OCI-LY7 (cell line): Measurements from ENCODE around the gene FGF8. TPM values are rescaled to one million over a fixed set of nuclear protein-coding genes. Genes with fewer than 3 reads are reported as not detected.

Source experiments
- BruUV-seq: library from RNA; stranded (reverse); fragments of 400-500 nt; replicated peaks from 2 replicates; lab custom pipeline; 2021; lab: Mats Ljungman, UMichigan
- CTCF ChIA-PET: fragments of 300-600 bp; sonication (Branson Sonifier 250); formaldehyde crosslinking; loops from one replicate; lab custom pipeline; 2022; ENCODE audit warnings: antibody characterized with exemption; ENCODE audit not compliant: unreplicated experiment; lab: Charles Lee
- POLR2A ChIA-PET: fragments of 300-600 bp; sonication (Branson Sonifier 250); formaldehyde crosslinking; loops from one replicate; lab custom pipeline; 2022; ENCODE audit warnings: antibody characterized with exemption; lab: Charles Lee
- DNase-seq: peaks from one replicate; pipeline ENCODE4 v3.0.0-alpha.2; 2015; ENCODE audit warnings: low spot score
- H2AFZ ChIP-seq: fragments of 200-600 bp; sonication (generic), shearing (Covaris generic); 2 replicates; pipeline ENCODE4 v1.6.1; 2014; ENCODE audit warnings: mild to moderate bottlenecking, antibody characterized with exemption, low read length, moderate library complexity
- H3K27ac ChIP-seq: fragments of 200-600 bp; sonication (generic); 2 replicates; pipeline ENCODE4 v1.5.1; 2014; ENCODE audit warnings: mixed run types, low read depth, mild to moderate bottlenecking, moderate library complexity, low read length, inconsistent platforms; ENCODE audit not compliant: poor library complexity, severe bottlenecking
- H3K36me3 ChIP-seq: fragments of 200-600 bp; sonication (generic); 2 replicates; pipeline ENCODE4 v1.6.1; 2014; ENCODE audit warnings: mild to moderate bottlenecking, antibody characterized with exemption, low read length, moderate library complexity, mixed read lengths; ENCODE audit not compliant: insufficient read depth
- H3K4me1 ChIP-seq: fragments of 200-600 bp; sonication (generic); 2 replicates; pipeline ENCODE4 v1.5.1; 2014; ENCODE audit warnings: mild to moderate bottlenecking, low read length; ENCODE audit not compliant: insufficient read depth, poor library complexity, severe bottlenecking
- H3K4me2 ChIP-seq: fragments of 200-600 bp; sonication (generic); 2 replicates; pipeline ENCODE4 v1.6.1; 2014; ENCODE audit warnings: mild to moderate bottlenecking, low read length
- H3K4me3 ChIP-seq: fragments of 200-600 bp; sonication (generic); 2 replicates; pipeline ENCODE4 v1.5.1; 2014; ENCODE audit warnings: mild to moderate bottlenecking, low read depth, low read length; ENCODE audit not compliant: poor library complexity, severe bottlenecking
- H3K79me2 ChIP-seq: fragments of 200-600 bp; sonication (generic); 2 replicates; pipeline ENCODE4 v1.6.1; 2016; ENCODE audit warnings: low read depth, mild to moderate bottlenecking, low read length, moderate library complexity, mixed read lengths; ENCODE audit not compliant: insufficient read depth
- H3K9me2 ChIP-seq: fragments of 200-600 bp; sonication (generic); 2 replicates; pipeline ENCODE4 v1.6.1; 2016; ENCODE audit warnings: mild to moderate bottlenecking, low read length, mixed read lengths; ENCODE audit not compliant: insufficient read depth
- H3K9me3 ChIP-seq: fragments of 200-600 bp; sonication (generic); 2 replicates; pipeline ENCODE4 v1.6.1; 2014; ENCODE audit warnings: mild to moderate bottlenecking, mixed run types, low read length, mixed read lengths
- H4K20me1 ChIP-seq: fragments of 200-600 bp; sonication (generic); 2 replicates; pipeline ENCODE4 v1.6.1; 2014; ENCODE audit warnings: mild to moderate bottlenecking, antibody characterized with exemption, low read length, moderate library complexity, mixed read lengths; ENCODE audit not compliant: insufficient read depth
- EZH2phosphoT487 ChIP-seq: fragments of 200-600 bp; sonication (generic); IDR thresholded peaks from 2 replicates; pipeline ENCODE4 v1.6.1; 2018; ENCODE audit warnings: low read depth, borderline replicate concordance, mild to moderate bottlenecking, mixed run types, antibody characterized with exemption, low read length, moderate library complexity, mixed read lengths
- intact Hi-C: fragments of 100-400 bp; cut with micrococcal nuclease; formaldehyde crosslinking; loops from one replicate; pipeline ENCODE4 v1.10.0; 2022; ENCODE audit not compliant: unreplicated experiment
- total RNA-seq, 2 experiments: library from RNA; depleted of rRNA in 1 of 2; stranded (reverse); fragments of >200 nt in 1 of 2; shearing (Covaris generic) in 1 of 2; gene quantifications; 2 replicates each; pipeline ENCODE4 v1.2.3, GENCODE V29; 2014 to 2022
- TF ChIP-seq, protein P1 (sequence below): fragments of 200-600 bp; sonication (generic); conservative IDR thresholded peaks from 2 replicates; pipeline ENCODE4 v1.5.1; 2014; ENCODE audit warnings: mild to moderate bottlenecking, antibody characterized with exemption, low read length, moderate library complexity, mixed read lengths

FGF8 gene
- total RNA-seq, 2 experiments from 2014 or later: 0.44 to 0.86 TPM

DNA sequence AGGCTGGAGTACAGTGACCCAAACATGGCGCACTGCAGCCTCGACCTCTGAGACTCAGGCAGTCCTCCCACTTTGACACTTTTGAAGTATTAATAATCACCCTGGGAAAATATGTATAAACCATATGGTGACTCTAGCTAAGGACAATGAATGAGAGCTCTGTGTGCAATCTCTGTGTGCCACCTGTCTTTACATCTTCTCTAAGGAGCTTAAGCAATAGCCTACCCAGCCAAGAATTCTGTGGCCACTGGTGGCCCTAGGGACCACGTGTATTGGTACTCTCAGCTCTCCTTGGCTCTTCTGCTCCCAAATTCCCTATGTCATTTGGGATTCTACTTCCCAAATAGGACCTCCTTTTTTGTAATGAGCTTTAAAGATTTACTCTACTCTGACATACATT, 23.7 kb downstream of the FGF8 start:
- CTCF ChIA-PET: no interaction called here
- Histone ChIP-seq H2AFZ (no peak overlapping the region), H4K20me1 (no peaks in the 10 kb centered on the region), H3K79me2 (no peaks in the 10 kb centered on the region), H3K4me1 (no peaks in the 10 kb centered on the region), H3K4me3 (no peak overlapping the region), H3K9me3 (no peaks in the 10 kb centered on the region), H3K9me2 (no peaks in the 10 kb centered on the region), H3K36me3 (no peaks in the 10 kb centered on the region), H3K27ac (no peak overlapping the region), H3K4me2 (no peak overlapping the region)
- POLR2A ChIA-PET: interaction anchor here (1.2 kb wide), 1 partner anchor 14 kb away, joined by 3 read pairs; no protein-coding TSS in a partner anchor
- no peak for DNase-seq
- BruUV-seq: no TSS peak
- TF ChIP-seq, protein P1, sequence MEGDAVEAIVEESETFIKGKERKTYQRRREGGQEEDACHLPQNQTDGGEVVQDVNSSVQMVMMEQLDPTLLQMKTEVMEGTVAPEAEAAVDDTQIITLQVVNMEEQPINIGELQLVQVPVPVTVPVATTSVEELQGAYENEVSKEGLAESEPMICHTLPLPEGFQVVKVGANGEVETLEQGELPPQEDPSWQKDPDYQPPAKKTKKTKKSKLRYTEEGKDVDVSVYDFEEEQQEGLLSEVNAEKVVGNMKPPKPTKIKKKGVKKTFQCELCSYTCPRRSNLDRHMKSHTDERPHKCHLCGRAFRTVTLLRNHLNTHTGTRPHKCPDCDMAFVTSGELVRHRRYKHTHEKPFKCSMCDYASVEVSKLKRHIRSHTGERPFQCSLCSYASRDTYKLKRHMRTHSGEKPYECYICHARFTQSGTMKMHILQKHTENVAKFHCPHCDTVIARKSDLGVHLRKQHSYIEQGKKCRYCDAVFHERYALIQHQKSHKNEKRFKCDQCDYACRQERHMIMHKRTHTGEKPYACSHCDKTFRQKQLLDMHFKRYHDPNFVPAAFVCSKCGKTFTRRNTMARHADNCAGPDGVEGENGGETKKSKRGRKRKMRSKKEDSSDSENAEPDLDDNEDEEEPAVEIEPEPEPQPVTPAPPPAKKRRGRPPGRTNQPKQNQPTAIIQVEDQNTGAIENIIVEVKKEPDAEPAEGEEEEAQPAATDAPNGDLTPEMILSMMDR: no peak
- no peak for TF ChIP-seq EZH2phosphoT487
- intact Hi-C loops: no loop called here

DNA sequence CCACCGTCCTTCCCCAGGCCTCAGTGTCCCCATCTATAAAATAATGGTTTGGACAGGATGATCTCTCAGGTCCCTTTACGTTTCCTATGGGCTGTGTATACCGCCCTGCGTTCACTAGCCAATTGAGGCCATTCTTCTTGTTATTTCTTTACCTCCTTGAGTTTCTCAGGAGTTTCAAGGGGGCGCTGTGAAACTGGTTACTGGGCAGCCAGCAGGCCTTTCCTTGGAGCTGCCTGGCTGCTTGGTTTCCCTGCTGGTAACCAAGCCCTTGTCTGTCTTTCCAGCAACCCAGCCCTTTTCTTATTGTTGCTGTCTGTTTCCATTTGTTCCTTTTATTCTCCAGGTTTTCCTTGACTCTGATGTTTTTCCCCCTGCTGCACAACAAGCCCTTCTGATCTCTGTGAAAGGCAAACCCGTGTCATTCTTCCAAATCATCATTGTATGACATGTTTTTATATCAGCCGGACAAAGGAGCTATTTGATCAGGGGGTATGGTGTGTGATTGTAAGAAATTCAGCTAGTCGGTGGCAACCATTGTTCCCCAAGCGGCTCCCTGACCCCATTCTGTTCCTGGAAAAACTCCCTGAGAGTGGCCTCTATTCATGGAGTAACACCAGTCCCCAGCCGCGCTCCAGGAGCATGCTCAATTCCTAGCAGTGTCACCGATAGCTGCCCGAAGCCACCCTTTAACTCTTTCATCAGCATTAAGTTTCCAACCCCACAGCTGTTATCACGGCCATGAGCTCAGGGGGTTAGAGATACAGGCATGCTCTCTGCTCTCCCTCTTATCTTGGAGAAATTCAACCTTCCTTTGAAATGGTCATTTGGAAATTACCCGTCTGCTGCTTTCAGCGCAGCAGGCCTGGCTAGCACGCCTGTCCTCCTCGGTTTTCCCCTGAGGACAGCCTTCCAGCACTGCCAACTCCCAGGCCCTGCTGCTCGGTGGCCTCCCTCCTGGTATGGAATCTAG, 26.6 kb downstream of the FGF8 start:
- POLR2A ChIA-PET: no interaction called here
- Histone ChIP-seq H3K4me2 (no peak overlapping the region), H3K79me2 (no peaks in the 10 kb centered on the region), H2AFZ (no peak overlapping the region), H4K20me1 (no peaks in the 10 kb centered on the region), H3K4me3 (no peak overlapping the region), H3K9me3 (no peaks in the 10 kb centered on the region), H3K36me3 (no peaks in the 10 kb centered on the region), H3K27ac (no peak overlapping the region), H3K9me2 (no peaks in the 10 kb centered on the region), H3K4me1 (no peaks in the 10 kb centered on the region)
- intact Hi-C loops: no loop called here
- no TSS peak for BruUV-seq
- no peak for TF ChIP-seq EZH2phosphoT487
- TF ChIP-seq, protein P1: peak; percentile 42
- DNase-seq: no peak
- CTCF ChIA-PET: no interaction called here

DNA sequence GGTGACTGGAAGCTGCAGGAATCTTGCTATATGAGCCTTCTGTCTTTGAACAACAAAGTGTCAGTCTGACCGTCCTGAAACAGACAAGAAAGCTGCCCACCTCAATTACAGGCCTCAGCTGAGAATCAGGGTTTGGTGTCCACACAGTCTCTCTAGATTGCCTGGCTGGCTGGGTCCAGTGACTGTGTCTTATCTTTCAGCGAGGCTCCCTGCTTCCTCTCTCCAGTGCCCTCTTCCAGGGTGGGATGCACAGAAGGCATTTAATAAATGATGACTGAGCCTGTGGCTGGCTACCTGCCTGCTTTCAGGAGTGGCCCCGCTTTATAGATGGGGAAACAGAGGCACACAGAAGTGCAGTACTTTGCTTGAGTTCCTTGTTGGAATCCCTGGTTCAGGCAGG, 27.4 kb downstream of the FGF8 start:
- H3K4me2 ChIP-seq: no peak overlapping the region
- no peak overlapping the region for H2AFZ ChIP-seq
- TF ChIP-seq, protein P1: no peak
- TF ChIP-seq EZH2phosphoT487: no peak
- no peak overlapping the region for H3K27ac ChIP-seq
- H3K36me3 ChIP-seq: no peaks in the 10 kb centered on the region
- no peaks in the 10 kb centered on the region for H3K9me3 ChIP-seq
- no peaks in the 10 kb centered on the region for H3K9me2 ChIP-seq
- POLR2A ChIA-PET: no interaction called here
- CTCF ChIA-PET: no interaction called here
- H3K4me3 ChIP-seq: no peak overlapping the region
- intact Hi-C loops: no loop called here
- no peaks in the 10 kb centered on the region for H4K20me1 ChIP-seq
- BruUV-seq: no TSS peak
- H3K4me1 ChIP-seq: no peaks in the 10 kb centered on the region
- DNase-seq: no peak
- H3K79me2 ChIP-seq: no peaks in the 10 kb centered on the region
